ENCODE results near the gene FGF3.

FGF3 gene

DNA sequence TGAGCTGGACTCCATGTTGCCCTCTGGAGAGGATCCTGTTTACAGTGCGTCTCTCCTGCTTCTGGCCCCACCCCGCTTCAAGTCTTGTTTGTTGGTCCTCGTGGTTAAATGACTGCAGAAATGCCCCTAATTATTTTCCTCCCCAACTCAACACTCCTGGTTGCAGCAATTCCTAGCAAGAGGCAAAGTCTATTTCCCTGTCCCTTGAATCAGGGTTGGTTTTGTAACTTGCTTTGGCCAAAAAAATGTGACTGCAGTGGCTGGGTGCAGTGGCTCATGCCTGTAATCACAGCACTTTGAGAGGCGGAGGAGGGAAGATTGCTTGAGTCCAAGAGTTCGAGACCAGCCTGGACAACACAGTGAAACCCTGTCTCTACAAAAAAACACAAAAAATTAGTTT is 41.0 kb upstream of the FGF3 start:
- H3K27me3 Mint-ChIP-seq, result peaks cover 32% of the 10 kb centered on the region
- no peaks in the 10 kb centered on the region for H3K4me1 Mint-ChIP-seq
- H3K27ac Mint-ChIP-seq, result no peak overlapping the region
- no peak overlapping the region for H3K4me3 Mint-ChIP-seq
- no peak for DNase-seq
- no peaks in the 10 kb centered on the region for H3K9me3 Mint-ChIP-seq
- CTCF ChIA-PET, result no interaction called here
- H3K36me3 Mint-ChIP-seq, result no peaks in the 10 kb centered on the region

DNA sequence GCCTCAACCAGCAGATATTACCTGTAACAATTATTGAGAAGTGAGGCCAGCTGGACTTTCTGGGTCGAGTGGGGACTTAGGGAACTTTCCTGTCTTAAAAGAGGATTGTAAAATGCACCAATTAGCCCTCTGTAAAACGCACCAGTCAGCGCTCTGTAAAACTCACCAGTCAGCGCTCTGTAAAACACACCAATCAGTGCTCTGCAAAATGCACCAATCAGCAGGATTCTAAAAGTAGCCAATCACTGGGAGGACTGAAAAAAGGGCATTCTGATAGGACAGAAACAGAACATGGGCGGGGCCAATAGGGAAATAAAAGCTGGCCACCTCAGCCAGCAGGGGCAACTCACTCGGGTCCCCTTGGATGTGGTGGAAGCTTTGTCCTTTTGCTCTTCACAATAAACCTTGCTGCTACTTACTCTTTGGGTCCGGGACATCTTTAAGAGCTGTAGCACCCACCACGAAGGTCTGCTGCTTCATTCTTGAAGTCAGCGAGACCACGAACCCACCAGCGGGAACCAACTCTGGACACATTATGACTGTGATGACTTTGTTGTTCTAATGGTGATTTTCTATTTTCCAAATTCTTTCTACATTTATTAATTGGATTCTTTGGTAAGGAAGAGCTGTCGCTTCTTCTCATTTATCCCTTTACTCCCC is 40.2 kb upstream of the FGF3 start:
- Mint-ChIP-seq H3K36me3 (no peaks in the 10 kb centered on the region), H3K9me3 (no peaks in the 10 kb centered on the region), H3K27me3 (peaks cover 31% of the 10 kb centered on the region), H3K4me3 (no peak overlapping the region), H3K4me1 (no peaks in the 10 kb centered on the region), H3K27ac (no peak overlapping the region)
- CTCF ChIA-PET, result no interaction called here
- no peak for DNase-seq

DNA sequence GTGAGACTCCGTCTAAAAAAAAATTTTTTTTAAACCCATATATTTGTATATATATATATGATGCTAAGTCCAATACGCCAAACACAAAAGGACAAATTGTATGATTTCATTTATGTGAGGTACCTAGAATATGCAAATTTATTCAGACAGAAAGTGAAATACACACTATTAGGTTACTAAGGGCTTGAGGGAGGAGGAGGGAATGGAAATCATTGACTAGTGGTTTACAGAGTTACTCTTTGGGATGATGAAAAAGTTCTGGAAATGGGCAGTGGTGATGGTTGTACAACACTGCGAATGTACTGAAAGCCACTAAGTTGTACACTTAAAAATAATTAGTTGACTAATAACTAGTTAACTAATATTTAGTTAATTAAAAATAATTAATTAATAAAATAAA is 36.2 kb upstream of the FGF3 start:
- CTCF ChIA-PET, result no interaction called here
- no peaks in the 10 kb centered on the region for H3K36me3 Mint-ChIP-seq
- no peak for DNase-seq
- no peak overlapping the region for H3K4me3 Mint-ChIP-seq
- peaks cover 33% of the 10 kb centered on the region for H3K27me3 Mint-ChIP-seq
- no peaks in the 10 kb centered on the region for H3K4me1 Mint-ChIP-seq
- H3K27ac Mint-ChIP-seq, result no peak overlapping the region
- peaks cover 2% of the 10 kb centered on the region for H3K9me3 Mint-ChIP-seq

DNA sequence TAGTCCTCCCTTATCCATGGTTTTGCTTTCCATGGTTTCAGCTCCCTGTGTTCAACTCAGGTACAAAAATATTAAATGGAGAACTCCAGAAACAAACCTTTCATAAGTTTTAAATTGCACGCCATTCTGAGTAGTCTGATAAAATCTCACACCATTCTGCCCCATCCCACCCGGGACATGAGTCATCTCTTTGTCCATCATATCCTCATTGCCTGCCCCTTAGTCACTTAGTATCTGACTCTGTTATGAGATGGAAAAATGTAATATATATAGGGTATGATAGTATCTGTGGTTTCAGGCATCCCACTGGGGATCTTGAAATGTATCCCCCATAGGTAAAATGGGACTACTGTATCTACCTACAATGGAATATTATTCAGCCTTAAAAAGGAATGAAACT is 35.5 kb upstream of the FGF3 start:
- Mint-ChIP-seq H3K9me3 (peaks cover 2% of the 10 kb centered on the region), H3K4me3 (no peak overlapping the region), H3K4me1 (no peaks in the 10 kb centered on the region), H3K27ac (no peak overlapping the region), H3K27me3 (peaks cover 39% of the 10 kb centered on the region), H3K36me3 (no peaks in the 10 kb centered on the region)
- no peak for DNase-seq
- CTCF ChIA-PET, result interaction anchor here (0.7 kb wide), 1 partner anchor 1026 kb away, joined by 3 read pairs; no protein-coding TSS in a partner anchor

DNA sequence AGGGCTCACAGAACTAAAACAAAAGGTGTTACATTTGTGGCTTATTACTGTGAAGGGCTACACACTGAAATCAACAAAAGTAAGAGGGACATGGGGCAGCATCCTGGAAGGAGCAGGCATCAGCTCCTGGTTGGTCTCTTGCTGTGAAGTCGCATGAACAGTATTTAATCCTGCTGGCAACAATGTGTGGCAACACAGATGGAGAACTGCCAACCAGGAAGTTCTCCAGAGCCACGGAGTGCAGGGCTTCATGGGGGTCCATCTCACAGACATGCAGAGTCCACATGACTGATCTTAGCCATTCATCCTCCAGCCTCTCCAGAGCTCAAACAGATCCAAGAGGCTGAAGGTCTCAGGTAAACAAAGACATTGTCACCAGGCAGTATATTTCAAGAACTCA is 32.8 kb upstream of the FGF3 start:
- H3K27ac Mint-ChIP-seq, result no peak overlapping the region
- H3K4me3 Mint-ChIP-seq, result no peak overlapping the region
- DNase-seq, result no peak
- H3K36me3 Mint-ChIP-seq, result no peaks in the 10 kb centered on the region
- peaks cover 2% of the 10 kb centered on the region for H3K9me3 Mint-ChIP-seq
- peaks cover 30% of the 10 kb centered on the region for H3K27me3 Mint-ChIP-seq
- CTCF ChIA-PET, result no interaction called here
- no peaks in the 10 kb centered on the region for H3K4me1 Mint-ChIP-seq

DNA sequence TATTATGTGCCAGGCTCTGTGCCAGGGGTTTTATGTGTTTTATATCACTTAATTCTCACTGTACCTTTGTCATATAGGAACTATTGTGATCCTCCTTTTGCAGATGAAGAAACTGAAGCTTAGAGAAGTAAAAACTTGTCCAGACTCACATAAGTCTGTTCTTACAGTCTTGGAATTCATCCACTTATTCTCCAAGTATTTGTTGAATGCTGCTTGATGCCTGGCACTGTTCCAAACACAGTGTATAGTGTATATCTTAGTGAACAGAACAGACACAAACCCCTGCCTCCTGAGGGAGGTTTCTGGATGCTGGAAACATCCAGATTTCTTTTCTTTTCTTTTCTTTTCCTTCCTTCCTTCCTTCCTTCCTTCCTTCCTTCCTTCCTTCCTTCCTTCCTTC is 29.0 kb upstream of the FGF3 start:
- Mint-ChIP-seq H3K36me3 (no peaks in the 10 kb centered on the region), H3K4me1 (no peaks in the 10 kb centered on the region), H3K4me3 (no peak overlapping the region), H3K27ac (no peak overlapping the region), H3K27me3 (peaks cover 25% of the 10 kb centered on the region), H3K9me3 (peaks cover 2% of the 10 kb centered on the region)
- no peak for DNase-seq
- CTCF ChIA-PET, result no interaction called here

DNA sequence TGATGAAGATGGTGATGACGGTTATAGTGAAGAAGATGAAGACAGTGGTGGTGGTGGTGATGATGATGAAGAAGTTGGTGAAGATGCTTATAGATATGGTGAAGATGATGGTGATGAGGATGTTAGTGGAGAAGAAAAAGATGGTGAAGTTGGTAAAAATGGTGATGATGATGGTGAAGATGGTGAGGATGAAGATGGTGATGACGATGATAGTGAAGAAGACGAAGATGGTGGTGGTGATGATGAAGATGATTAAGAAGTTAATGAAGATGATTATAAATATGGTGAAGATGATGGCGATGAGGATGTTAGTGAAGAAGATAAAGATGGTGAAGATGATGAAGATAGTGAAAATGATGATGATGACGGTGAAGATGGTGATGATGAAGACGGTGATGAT is 25.2 kb upstream of the FGF3 start:
- no peaks in the 10 kb centered on the region for H3K36me3 Mint-ChIP-seq
- no peak overlapping the region for H3K27ac Mint-ChIP-seq
- no peaks in the 10 kb centered on the region for H3K4me1 Mint-ChIP-seq
- CTCF ChIA-PET, result no interaction called here
- peaks cover 6% of the 10 kb centered on the region for H3K27me3 Mint-ChIP-seq
- DNase-seq, result no peak
- H3K4me3 Mint-ChIP-seq, result no peak overlapping the region
- peaks cover 7% of the 10 kb centered on the region for H3K9me3 Mint-ChIP-seq

DNA sequence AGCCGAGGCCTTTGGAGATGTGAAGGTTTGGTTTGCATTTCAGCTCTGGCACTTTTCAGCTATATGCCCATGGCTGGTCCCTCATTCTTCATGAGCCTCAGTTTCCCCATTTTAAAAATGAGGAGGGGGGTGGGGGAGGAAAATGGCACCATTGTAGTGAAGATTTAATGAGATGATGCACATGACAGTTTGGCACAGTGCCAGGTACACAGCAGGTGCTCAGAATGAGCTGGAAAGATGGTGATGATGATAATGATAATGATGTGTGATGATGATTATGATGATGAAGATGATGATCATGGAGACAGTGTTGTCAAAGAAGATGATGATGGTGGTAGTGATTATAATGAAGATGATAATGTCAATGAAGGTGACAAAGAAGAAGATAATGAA is 24.3 kb upstream of the FGF3 start:
- H3K27ac Mint-ChIP-seq, result no peak overlapping the region
- H3K4me3 Mint-ChIP-seq, result no peak overlapping the region
- CTCF ChIA-PET, result no interaction called here
- DNase-seq, result no peak
- H3K9me3 Mint-ChIP-seq, result peaks cover 7% of the 10 kb centered on the region
- H3K27me3 Mint-ChIP-seq, result peaks cover 6% of the 10 kb centered on the region
- no peaks in the 10 kb centered on the region for H3K36me3 Mint-ChIP-seq
- no peaks in the 10 kb centered on the region for H3K4me1 Mint-ChIP-seq

DNA sequence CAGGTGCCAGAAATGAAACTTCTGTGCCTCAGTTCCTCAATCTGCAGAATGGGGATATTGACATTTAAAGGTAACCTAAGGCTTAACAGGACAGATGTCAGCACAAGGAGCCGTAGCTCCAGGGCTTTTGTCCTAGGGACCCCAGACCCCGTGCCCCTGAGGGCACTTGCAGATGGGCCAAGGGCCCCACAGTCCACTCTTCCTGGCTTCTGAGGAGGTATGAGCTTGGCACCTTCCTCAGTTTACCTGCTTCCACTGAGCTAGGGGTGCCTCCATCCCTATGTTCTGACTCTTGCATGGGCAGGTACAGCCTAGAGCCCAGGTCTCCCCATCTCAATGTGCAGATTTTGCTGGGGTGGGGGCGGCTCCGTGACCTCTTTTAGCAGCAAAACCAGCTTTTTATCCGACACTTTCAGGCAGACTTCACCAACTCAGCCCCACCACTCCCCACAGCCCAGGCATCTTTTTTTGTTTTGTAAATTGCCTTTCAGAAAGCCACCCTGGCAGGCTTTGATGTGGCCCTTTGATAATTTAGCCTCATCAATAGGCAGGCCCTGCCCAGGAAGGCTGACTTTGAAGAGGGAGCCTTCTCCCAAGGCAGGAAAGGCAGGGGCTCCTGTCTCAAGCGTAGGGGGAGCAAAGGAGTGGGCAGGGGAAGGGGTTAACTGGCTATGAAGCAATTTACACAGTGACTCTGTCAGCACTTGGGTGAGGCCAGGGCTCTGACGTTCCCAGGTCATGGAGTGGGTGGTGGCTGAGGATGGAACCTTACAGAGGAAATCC is 23.7 kb upstream of the FGF3 start:
- CTCF ChIA-PET, result interaction anchor here (1.1 to 1.2 kb wide), 2 partner anchors 136 to 173 kb away, joined by 4 to 5 read pairs; no protein-coding TSS in a partner anchor
- Mint-ChIP-seq H3K4me1 (no peaks in the 10 kb centered on the region), H3K27me3 (peaks cover 7% of the 10 kb centered on the region), H3K9me3 (peaks cover 7% of the 10 kb centered on the region), H3K27ac (no peak overlapping the region), H3K4me3 (no peak overlapping the region), H3K36me3 (no peaks in the 10 kb centered on the region)
- no peak for DNase-seq

DNA sequence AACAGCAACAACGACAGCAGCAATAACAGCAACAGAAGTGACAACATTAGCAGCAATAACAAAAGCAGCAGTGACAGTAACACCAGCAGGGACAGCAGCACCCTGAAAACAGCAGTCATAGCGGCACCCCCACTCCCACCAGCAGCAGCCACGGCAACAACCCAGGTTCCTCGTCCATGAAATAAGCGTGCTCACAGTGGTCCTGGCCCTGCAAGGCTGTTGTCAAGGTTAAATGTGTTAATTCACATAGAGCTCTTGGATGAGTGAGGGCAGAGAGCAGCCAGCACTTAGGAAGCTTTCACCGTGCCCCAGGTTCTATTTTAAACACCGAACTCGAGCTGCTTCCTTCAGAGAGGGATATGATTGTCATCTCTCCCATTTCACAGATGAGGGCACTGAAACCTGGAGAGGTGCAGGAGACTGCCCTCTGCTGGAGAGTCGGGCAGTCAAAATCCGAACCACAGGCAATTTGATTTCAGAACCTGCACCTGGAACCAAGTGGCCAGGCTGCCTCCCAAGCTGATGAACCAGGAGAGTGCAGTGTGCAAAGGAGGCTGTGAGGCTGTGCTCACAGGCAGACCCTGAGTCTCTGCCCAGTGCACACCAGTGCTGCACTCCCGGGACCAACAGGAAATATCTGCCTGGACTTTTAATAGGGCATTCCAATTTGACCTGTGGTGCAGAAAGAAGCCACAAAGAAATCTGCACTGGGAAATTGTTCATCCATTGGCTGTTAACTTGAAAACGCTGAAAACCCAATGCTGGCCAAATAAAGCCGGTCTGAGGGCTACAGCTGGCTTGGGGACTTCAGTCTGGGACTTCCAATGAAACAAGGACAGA is 22.9 kb upstream of the FGF3 start:
- DNase-seq, result peak; percentile 44
- no peaks in the 10 kb centered on the region for H3K4me1 Mint-ChIP-seq
- H3K4me3 Mint-ChIP-seq, result no peak overlapping the region
- H3K9me3 Mint-ChIP-seq, result peaks cover 7% of the 10 kb centered on the region
- CTCF ChIA-PET, result interaction anchor here (1.1 to 1.2 kb wide), 2 partner anchors 135 to 172 kb away, joined by 4 to 5 read pairs; no protein-coding TSS in a partner anchor
- no peaks in the 10 kb centered on the region for H3K36me3 Mint-ChIP-seq
- H3K27me3 Mint-ChIP-seq, result peaks cover 11% of the 10 kb centered on the region
- H3K27ac Mint-ChIP-seq, result no peak overlapping the region

DNA sequence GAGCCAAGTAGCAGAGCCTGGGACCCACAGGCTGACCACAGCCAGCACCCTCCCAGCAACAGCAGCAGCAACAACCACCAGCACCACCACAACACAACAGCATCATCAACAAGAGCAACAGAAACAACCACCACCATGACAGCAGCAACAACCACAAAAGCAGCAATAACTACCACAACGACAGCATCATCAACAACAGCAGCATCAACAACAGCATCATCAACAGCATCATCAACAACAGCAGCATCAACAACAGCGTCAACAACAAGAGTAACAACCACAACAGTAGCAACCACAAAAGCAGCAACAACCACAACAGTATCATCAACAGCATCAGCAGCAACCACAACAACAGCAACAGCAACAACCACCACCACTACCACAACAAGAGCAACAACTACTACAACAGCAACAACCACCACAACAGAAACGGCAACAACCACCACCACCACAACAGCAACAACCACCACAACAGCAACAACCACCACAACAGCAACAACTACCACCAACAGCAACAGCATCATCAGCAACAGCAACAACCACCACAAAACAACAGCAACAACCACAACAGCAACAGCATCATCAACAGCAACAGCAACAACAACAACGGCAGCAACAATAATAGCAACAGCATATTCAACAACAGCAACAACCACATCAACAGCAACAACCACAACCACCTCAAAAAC is 22.1 kb upstream of the FGF3 start:
- Mint-ChIP-seq H3K4me3 (no peak overlapping the region), H3K4me1 (no peaks in the 10 kb centered on the region), H3K27ac (no peak overlapping the region), H3K27me3 (peaks cover 14% of the 10 kb centered on the region), H3K9me3 (peaks cover 7% of the 10 kb centered on the region), H3K36me3 (no peaks in the 10 kb centered on the region)
- no peak for DNase-seq
- CTCF ChIA-PET, result interaction anchor here (1.1 to 1.2 kb wide), 2 partner anchors 134 to 171 kb away, joined by 4 to 5 read pairs; no protein-coding TSS in a partner anchor

DNA sequence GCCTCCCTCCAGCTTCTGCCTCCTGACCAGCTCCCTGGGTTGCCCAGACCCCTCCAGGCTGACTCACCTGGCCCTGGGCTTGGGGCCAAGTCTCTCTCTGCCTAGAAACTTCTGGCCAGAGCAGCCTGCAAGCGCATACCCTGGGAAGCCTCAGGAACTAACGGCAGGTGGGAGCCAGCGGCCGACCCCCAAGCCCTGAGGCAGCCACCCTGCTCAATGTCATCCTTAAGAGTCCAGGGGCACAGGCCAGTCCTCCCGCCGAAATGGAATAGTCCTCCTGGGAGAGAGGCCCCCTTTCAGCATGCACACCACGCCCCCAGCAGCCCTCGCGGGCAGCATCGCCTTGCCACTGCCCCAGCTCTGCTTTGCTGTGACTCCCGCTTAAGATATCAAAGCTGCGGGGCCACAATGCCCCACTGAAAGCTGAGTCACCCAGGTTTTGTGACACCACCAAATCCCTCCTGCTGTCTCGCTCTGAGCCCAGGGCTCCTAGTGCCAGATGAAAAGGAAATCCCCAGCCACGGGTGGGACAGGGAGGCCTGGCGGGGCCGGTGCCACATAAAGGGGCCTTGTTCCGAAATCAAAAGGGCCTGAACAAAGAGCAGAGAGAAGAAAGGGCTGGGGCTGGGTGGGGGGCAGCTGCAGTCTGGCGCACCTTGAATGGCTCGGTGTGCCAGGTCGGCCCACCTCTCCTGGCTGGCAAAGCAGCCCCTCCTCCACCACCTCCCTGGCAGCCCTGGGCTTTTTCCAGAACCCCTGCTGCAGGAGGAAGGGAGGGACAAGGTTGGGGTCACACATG is 21.4 kb upstream of the FGF3 start:
- no peak overlapping the region for H3K27ac Mint-ChIP-seq
- no peak overlapping the region for H3K4me3 Mint-ChIP-seq
- peaks cover 7% of the 10 kb centered on the region for H3K9me3 Mint-ChIP-seq
- no peak for DNase-seq
- H3K36me3 Mint-ChIP-seq, result no peaks in the 10 kb centered on the region
- peaks cover 22% of the 10 kb centered on the region for H3K27me3 Mint-ChIP-seq
- CTCF ChIA-PET, result no interaction called here
- no peaks in the 10 kb centered on the region for H3K4me1 Mint-ChIP-seq

DNA sequence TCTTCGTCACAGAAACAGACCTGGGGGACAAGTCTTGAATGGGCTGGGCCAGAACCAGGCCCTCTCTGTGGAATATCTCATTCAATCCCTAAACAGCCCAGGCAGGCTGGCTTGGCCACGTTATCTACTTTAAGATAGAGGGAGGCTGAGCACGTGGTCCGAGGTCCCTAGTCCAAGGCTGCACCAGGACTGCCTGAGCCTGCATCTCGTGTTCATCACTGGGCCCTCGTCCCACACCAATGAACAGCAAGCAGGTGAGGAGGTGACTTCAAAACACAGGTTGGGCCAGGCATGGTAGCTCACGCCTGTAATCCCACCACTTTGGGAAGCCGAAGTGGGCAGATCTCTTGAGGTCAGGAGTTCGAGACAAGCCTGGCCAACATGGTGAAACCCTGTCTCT is 20.3 kb upstream of the FGF3 start:
- no peak overlapping the region for H3K27ac Mint-ChIP-seq
- CTCF ChIA-PET, result no interaction called here
- no peaks in the 10 kb centered on the region for H3K36me3 Mint-ChIP-seq
- H3K27me3 Mint-ChIP-seq, result peaks cover 32% of the 10 kb centered on the region
- H3K9me3 Mint-ChIP-seq, result peaks cover 7% of the 10 kb centered on the region
- no peaks in the 10 kb centered on the region for H3K4me1 Mint-ChIP-seq
- H3K4me3 Mint-ChIP-seq, result no peak overlapping the region
- no peak for DNase-seq
